ENCODE data around the gene ZBTB7C. TPM values are rescaled to one million over a fixed set of nuclear protein-coding genes. Genes with fewer than 3 reads are reported as not detected.

Gene ZBTB7C
- total and polyA plus RNA-seq, 2 donors (not counting 1 experiment from before 2014, with no cell fraction given) = not detected

DNA sequence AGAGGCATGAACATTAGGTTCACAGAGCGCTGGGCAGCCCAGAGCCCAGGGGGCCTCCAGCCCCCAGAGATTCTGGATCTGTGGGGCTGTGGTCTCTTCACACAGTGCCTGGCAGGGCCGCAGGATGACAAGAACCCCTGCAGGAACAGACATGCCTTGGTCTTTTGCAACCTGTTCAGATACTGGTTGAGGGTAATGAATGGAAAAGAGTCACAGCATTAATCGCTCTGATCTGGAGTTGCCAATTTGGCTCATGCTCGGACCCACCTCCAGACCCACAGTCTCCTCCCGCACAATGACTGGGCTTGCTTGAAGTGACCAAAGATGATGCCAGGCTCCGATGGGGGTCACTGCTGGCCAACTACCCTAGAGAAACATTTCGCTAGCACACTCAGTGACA, 249.4 kb downstream of the ZBTB7C start:
- Mint-ChIP-seq H3K4me3 (no peak overlapping the region), H3K4me1 (peaks cover 9% of the 10 kb centered on the region), H3K27me3 (peaks cover 43% of the 10 kb centered on the region), H3K9me3 (ENCODE audit: insufficient read depth) (no peaks in the 10 kb centered on the region), H3K27ac (no peak overlapping the region)
- ATAC-seq (ENCODE audit: low read depth) = no peak
- Histone ChIP-seq H3K27ac (ENCODE audit: low read length in 2 of 2) (no peak overlapping the region), H3K9me3 (ENCODE audit: control extremely low read depth in 1 of 3, control insufficient read depth in 2 of 3, insufficient read depth in 1 of 3, low read length in 2 of 3) (peaks cover 0 to 4% (median 0%) of the 10 kb centered on the region in 3 donors), H3K9ac (ENCODE audit: low read length) (no peak overlapping the region), H3K36me3 (replicated peaks in 1 of 2; ENCODE audit: control extremely low read depth in 1 of 2, control insufficient read depth in 1 of 2, extremely low read depth in 1 of 2, insufficient read depth in 2 of 2, low read length in 1 of 2) (no peaks in the 10 kb centered on the region), H2AFZ (ENCODE audit: insufficient read depth, low read depth, low read length, poor library complexity, severe bottlenecking) (no peak overlapping the region), H3K79me2 (ENCODE audit: control insufficient read depth, insufficient read depth, low read length) (no peaks in the 10 kb centered on the region), H3K4me1 (ENCODE audit: control insufficient read depth in 2 of 2, insufficient read depth in 2 of 2, low read length in 2 of 2) (peaks cover 10 to 11% of the 10 kb centered on the region in 2 donors), H3K27me3 (replicated peaks in 1 of 4; ENCODE audit: control extremely low read depth in 1 of 4, control insufficient read depth in 3 of 4, insufficient read depth in 4 of 4, low read length in 3 of 4) (peaks cover 0 to 25% (median 6%) of the 10 kb centered on the region in 4 experiments), H4K20me1 (ENCODE audit: control insufficient read depth, insufficient read depth, low read length, poor library complexity, severe bottlenecking) (no peaks in the 10 kb centered on the region), H3K4me3 (ENCODE audit: control extremely low read depth in 1 of 5, extremely low read depth in 1 of 5, insufficient read depth in 1 of 5, low read depth in 2 of 5, low read length in 4 of 5) (no peak overlapping the region), H3K4me2 (replicated peaks; ENCODE audit: low read depth, low read length, poor library complexity, severe bottlenecking) (no peak overlapping the region)
- TF ChIP-seq EZH2 (IDR thresholded peaks at IDR 0.05; ENCODE audit: borderline replicate concordance, insufficient read depth, low read depth, low read length, poor library complexity, severe bottlenecking) = no peak
- TF ChIP-seq, protein P1, sequence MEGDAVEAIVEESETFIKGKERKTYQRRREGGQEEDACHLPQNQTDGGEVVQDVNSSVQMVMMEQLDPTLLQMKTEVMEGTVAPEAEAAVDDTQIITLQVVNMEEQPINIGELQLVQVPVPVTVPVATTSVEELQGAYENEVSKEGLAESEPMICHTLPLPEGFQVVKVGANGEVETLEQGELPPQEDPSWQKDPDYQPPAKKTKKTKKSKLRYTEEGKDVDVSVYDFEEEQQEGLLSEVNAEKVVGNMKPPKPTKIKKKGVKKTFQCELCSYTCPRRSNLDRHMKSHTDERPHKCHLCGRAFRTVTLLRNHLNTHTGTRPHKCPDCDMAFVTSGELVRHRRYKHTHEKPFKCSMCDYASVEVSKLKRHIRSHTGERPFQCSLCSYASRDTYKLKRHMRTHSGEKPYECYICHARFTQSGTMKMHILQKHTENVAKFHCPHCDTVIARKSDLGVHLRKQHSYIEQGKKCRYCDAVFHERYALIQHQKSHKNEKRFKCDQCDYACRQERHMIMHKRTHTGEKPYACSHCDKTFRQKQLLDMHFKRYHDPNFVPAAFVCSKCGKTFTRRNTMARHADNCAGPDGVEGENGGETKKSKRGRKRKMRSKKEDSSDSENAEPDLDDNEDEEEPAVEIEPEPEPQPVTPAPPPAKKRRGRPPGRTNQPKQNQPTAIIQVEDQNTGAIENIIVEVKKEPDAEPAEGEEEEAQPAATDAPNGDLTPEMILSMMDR (IDR thresholded peaks at IDR 0.05) = no peak
- POLR2A ChIA-PET = no interaction called here
- 95% methylated on average over 7 of the region's 7 CpGs for WGBS (ENCODE audit: insufficient coverage)
- intact Hi-C loops (cut with micrococcal nuclease) = no loop called here
- no peak for DNase-seq
- CTCF ChIA-PET = no interaction called here

DNA sequence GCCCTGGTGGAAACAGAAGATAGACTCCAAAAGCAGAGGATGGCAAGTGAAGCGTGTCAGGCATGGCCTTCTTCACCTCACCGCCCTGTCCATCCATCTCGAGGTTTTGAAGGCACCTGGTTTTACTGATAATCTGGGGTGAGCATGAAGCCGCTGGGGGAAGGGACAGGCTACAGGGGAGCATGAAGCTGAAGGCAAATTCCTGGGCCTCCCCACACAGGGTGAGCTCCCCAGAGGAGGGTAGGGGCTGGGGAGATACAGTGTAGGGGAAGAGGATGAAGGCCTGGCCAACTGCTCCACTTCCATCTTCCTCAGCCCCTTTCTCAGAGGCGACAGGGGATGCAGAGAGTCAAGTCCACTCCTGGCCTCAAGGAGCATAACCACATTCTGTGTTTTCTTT, 250.5 kb downstream of the ZBTB7C start:
- ChIA-PET CTCF (no interaction called here), POLR2A (no interaction called here)
- no peaks in the 10 kb centered on the region for H3K9me3 Mint-ChIP-seq (ENCODE audit: insufficient read depth)
- Histone ChIP-seq H3K9me3 (ENCODE audit: control extremely low read depth in 1 of 3, control insufficient read depth in 2 of 3, insufficient read depth in 1 of 3, low read length in 2 of 3) (peaks cover 0 to 4% (median 0%) of the 10 kb centered on the region in 3 donors), H3K79me2 (ENCODE audit: control insufficient read depth, insufficient read depth, low read length) (no peaks in the 10 kb centered on the region), H3K9ac (ENCODE audit: low read length) (no peak overlapping the region), H3K27ac (ENCODE audit: low read length in 2 of 2) (no peak overlapping the region), H3K4me3 (ENCODE audit: control extremely low read depth in 1 of 5, extremely low read depth in 1 of 5, insufficient read depth in 1 of 5, low read depth in 2 of 5, low read length in 4 of 5) (no peak overlapping the region), H4K20me1 (ENCODE audit: control insufficient read depth, insufficient read depth, low read length, poor library complexity, severe bottlenecking) (no peaks in the 10 kb centered on the region), H3K36me3 (replicated peaks in 1 of 2; ENCODE audit: control extremely low read depth in 1 of 2, control insufficient read depth in 1 of 2, extremely low read depth in 1 of 2, insufficient read depth in 2 of 2, low read length in 1 of 2) (no peaks in the 10 kb centered on the region), H2AFZ (ENCODE audit: insufficient read depth, low read depth, low read length, poor library complexity, severe bottlenecking) (no peak overlapping the region), H3K4me2 (replicated peaks; ENCODE audit: low read depth, low read length, poor library complexity, severe bottlenecking) (no peak overlapping the region), H3K27me3 (replicated peaks in 1 of 4; ENCODE audit: control extremely low read depth in 1 of 4, control insufficient read depth in 3 of 4, insufficient read depth in 4 of 4, low read length in 3 of 4) (peaks cover 0 to 25% (median 6%) of the 10 kb centered on the region in 4 experiments), H3K4me1 (ENCODE audit: control insufficient read depth in 2 of 2, insufficient read depth in 2 of 2, low read length in 2 of 2) (peaks cover 10 to 11% of the 10 kb centered on the region in 2 donors)
- TF ChIP-seq, protein P1 (IDR thresholded peaks at IDR 0.05) = no peak
- TF ChIP-seq EZH2 (IDR thresholded peaks at IDR 0.05; ENCODE audit: borderline replicate concordance, insufficient read depth, low read depth, low read length, poor library complexity, severe bottlenecking) = no peak
- peaks cover 42% of the 10 kb centered on the region for H3K27me3 Mint-ChIP-seq
- ATAC-seq (ENCODE audit: low read depth) = no peak
- no peak overlapping the region for H3K4me3 Mint-ChIP-seq
- 86% methylated on average over 4 of the region's 5 CpGs for WGBS (ENCODE audit: insufficient coverage)
- H3K27ac Mint-ChIP-seq = no peak overlapping the region
- peaks cover 9% of the 10 kb centered on the region for H3K4me1 Mint-ChIP-seq
- intact Hi-C loops (cut with micrococcal nuclease) = no loop called here
- DNase-seq = no peak

Measured in B cell (primary cell).